ENCODE results near the gene MSMB. TPM values are rescaled to one million over a fixed set of nuclear protein-coding genes. Genes with fewer than 3 reads are reported as not detected.

MSMB gene
- total and polyA plus RNA-seq, 9 of the 15 experiments (the other 6 are each of a cell fraction or from before 2014, with no cell fraction given) = 0.21 to 0.60 TPM; not detected in 7

DNA sequence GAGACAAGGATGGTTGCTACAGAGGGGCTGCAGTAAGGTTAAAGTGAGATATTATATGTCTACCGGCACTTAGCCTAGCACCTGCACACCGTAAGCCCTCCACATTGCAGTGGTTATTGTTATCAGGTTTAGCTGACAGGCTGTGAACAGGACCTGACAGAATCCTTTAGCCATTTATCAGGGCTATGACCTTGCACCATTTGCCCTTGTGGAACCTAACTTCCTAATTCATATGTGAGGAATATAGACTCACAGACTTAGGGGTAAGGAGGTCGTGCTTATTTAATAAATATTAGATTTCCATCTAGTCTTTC lies 25.8 kb downstream of the MSMB start (continued):
- TF ChIP-seq REST (IDR thresholded peaks at IDR 0.05; ENCODE audit: borderline replicate concordance) (no peak), REST (CRISPR knock-in tag; IDR thresholded peaks at IDR 0.05; ENCODE audit: low read depth) (no peak), RB1 (IDR thresholded peaks at IDR 0.05; ENCODE audit: low read depth) (no peak), ATF2 (CRISPR knock-in tag; IDR thresholded peaks at IDR 0.05) (no peak), ZKSCAN3 (CRISPR knock-in tag; IDR thresholded peaks at IDR 0.05) (no peak), TBL1XR1 (IDR thresholded peaks at IDR 0.05; ENCODE audit: low read length in 2 of 2) (0 out of 4 replicates have a peak, but pooled peaks of 1 of the 2 experiments have one; percentile 10), ZFP36 (IDR thresholded peaks at IDR 0.05; ENCODE audit: low read depth, low read length, partially characterized antibody) (no peak), BMI1 (IDR thresholded peaks at IDR 0.05; ENCODE audit: low read length) (no peak), NCOA1 (IDR thresholded peaks at IDR 0.05; ENCODE audit: low read depth) (no peak), TGIF2 (CRISPR knock-in tag; IDR thresholded peaks at IDR 0.05) (no peak), FIP1L1 (IDR thresholded peaks at IDR 0.05; ENCODE audit: low read depth, low read length, poor library complexity, severe bottlenecking) (no peak), MEF2A (IDR thresholded peaks at IDR 0.05; ENCODE audit: control insufficient read depth, low read depth, low read length) (no peak), NFIX (CRISPR knock-in tag; IDR thresholded peaks at IDR 0.05; ENCODE audit: low read depth) (no peak), JUND (IDR thresholded peaks at IDR 0.05; ENCODE audit: borderline replicate concordance, low read depth, low read length) (peak; percentile 41; the same call in 1 of the 2 replicates), JUND (tag; IDR thresholded peaks at IDR 0.05; ENCODE audit: borderline replicate concordance, low read depth, low read length) (peak; percentile 32; the same call in 2 of the 3 replicates)
- TF ChIP-seq, protein P1, sequence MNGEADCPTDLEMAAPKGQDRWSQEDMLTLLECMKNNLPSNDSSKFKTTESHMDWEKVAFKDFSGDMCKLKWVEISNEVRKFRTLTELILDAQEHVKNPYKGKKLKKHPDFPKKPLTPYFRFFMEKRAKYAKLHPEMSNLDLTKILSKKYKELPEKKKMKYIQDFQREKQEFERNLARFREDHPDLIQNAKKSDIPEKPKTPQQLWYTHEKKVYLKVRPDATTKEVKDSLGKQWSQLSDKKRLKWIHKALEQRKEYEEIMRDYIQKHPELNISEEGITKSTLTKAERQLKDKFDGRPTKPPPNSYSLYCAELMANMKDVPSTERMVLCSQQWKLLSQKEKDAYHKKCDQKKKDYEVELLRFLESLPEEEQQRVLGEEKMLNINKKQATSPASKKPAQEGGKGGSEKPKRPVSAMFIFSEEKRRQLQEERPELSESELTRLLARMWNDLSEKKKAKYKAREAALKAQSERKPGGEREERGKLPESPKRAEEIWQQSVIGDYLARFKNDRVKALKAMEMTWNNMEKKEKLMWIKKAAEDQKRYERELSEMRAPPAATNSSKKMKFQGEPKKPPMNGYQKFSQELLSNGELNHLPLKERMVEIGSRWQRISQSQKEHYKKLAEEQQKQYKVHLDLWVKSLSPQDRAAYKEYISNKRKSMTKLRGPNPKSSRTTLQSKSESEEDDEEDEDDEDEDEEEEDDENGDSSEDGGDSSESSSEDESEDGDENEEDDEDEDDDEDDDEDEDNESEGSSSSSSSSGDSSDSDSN (IDR thresholded peaks at IDR 0.05; ENCODE audit: borderline replicate concordance in 1 of 2, low read depth in 2 of 2, low read length in 2 of 2) = no peak
